Sigmoid colon (tissue), 7 donors: Measurements from ENCODE around the gene MED23. TPM values are rescaled to one million over a fixed set of nuclear protein-coding genes. Genes with fewer than 3 reads are reported as not detected.

Experiments
- DNase-seq: peaks from one replicate; pipeline ENCODE4 v3.0.0-alpha.2; 2019
- H3K27ac ChIP-seq, 4 donors: fragments of 200-600 bp; sonication (generic); one replicate each; pipeline ENCODE4 v1.5.1; 2016 to 2019; ENCODE audit warnings: mild to moderate bottlenecking in 1 of 4
- H3K27me3 ChIP-seq, 3 donors: fragments of 200-600 bp; sonication (generic); one replicate each; pipeline ENCODE4 v1.5.1; 2019; ENCODE audit warnings: mild to moderate bottlenecking in 1 of 3
- H3K36me3 ChIP-seq, 4 donors: fragments of 200-600 bp; sonication (generic); one replicate each; pipeline ENCODE4 v1.5.1; 2016 to 2019
- H3K4me1 ChIP-seq, 4 donors: fragments of 200-600 bp; sonication (generic); one replicate each; pipeline ENCODE4 v1.5.1; 2017 to 2019
- H3K4me3 ChIP-seq, 4 donors: fragments of 200-600 bp; sonication (generic); one replicate each; pipeline ENCODE4 v1.5.1; 2017 to 2019; ENCODE audit warnings: mild to moderate bottlenecking in 2 of 4, moderate library complexity in 1 of 4
- H3K9me3 ChIP-seq, 4 donors: fragments of 200-600 bp in 3 of 4; sonication (generic) in 3 of 4; one replicate each; pipeline versions ENCODE4 v1.5.1 to v1.6.1; 2013 to 2019
- EP300 ChIP-seq, 4 donors: sonication (generic); formaldehyde crosslinking; IDR thresholded peaks; one replicate each; pipeline ENCODE4 v1.6.1; 2017; ENCODE audit warnings: antibody characterized with exemption in 4 of 4
- POLR2A ChIP-seq, 2 donors: fragments of 450-650 bp; IDR thresholded peaks; one replicate each; pipeline ENCODE4 v1.6.1; 2016; ENCODE audit warnings: antibody characterized with exemption in 2 of 2, mild to moderate bottlenecking in 2 of 2, moderate library complexity in 2 of 2
- POLR2AphosphoS5 ChIP-seq, 4 donors: sonication (generic); formaldehyde crosslinking; IDR thresholded peaks; one replicate each; pipeline ENCODE4 v1.6.1; 2017; ENCODE audit warnings: antibody characterized with exemption in 4 of 4
- WGBS, 2 donors: extraction: QIAGEN DNeasy Blood & Tissue Kit; methylation state at CpG; one replicate each; pipeline ENCODE4 v1.1.7; 2013; 5-methylcytosine and 5-hydroxymethylcytosine counted together
- intact Hi-C: fragments of 100-400 bp; cut with DNase I; formaldehyde crosslinking; loops from one replicate; pipeline ENCODE4 v1.15.1; 2023
- polyA plus RNA-seq, 3 donors: library from polyadenylated mRNA; stranded (reverse); fragments of 200-250 nt; gene quantifications; one replicate each; pipeline ENCODE4 v1.2.3, GENCODE V29; 2013
- total RNA-seq, 4 donors: library from RNA; depleted of rRNA; stranded (reverse); fragments of >200 nt; gene quantifications; one replicate each; pipeline ENCODE4 v1.1.0, GENCODE V29; 2016
- TF ChIP-seq, protein P1 (sequence below), 4 experiments: fragments of 450-650 bp in 3 of 4; fragments of 200-600 bp in 1 of 4; IDR thresholded peaks; one replicate each; pipeline ENCODE4 v1.5.1; 2016 to 2019; ENCODE audit warnings: antibody characterized with exemption in 4 of 4, mild to moderate bottlenecking in 3 of 4, moderate library complexity in 2 of 4
- donor health status: healthy with polysubstance abuse.
- donor health status: Bipolar disorder and iron deficiency.
- donor health status: healthy.

The MED23 gene
- total and polyA plus RNA-seq, 7 donors = 5.3 to 29.6 (median 19.0) TPM

DNA sequence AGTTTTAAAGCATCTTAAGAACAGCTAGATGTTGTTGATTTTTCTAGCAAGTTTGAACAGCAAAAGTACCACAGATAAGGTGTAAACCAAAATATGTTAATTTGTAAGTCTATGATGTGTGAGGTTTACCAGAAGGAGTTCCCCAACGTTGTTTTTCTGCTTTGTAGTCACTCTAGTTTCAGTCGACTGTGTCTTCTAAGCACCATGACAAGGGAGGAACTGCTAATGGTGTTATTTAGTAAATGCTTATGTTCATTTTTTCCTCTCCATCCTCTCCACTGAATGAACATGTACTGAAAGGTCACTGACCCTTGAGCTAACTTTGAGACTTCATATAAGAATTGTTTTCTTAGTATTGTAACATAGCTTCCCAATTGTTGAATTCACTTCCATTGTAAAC lies 12.1 kb upstream of the MED23 start:
- no peak overlapping the region for H3K27ac ChIP-seq
- no peak overlapping the region for H3K4me3 ChIP-seq
- TF ChIP-seq POLR2AphosphoS5 (IDR thresholded peaks at IDR 0.05) = no peak
- no peak for TF ChIP-seq EP300 (IDR thresholded peaks at IDR 0.05)
- TF ChIP-seq POLR2A (IDR thresholded peaks at IDR 0.05) = no peak
- TF ChIP-seq, protein P1, sequence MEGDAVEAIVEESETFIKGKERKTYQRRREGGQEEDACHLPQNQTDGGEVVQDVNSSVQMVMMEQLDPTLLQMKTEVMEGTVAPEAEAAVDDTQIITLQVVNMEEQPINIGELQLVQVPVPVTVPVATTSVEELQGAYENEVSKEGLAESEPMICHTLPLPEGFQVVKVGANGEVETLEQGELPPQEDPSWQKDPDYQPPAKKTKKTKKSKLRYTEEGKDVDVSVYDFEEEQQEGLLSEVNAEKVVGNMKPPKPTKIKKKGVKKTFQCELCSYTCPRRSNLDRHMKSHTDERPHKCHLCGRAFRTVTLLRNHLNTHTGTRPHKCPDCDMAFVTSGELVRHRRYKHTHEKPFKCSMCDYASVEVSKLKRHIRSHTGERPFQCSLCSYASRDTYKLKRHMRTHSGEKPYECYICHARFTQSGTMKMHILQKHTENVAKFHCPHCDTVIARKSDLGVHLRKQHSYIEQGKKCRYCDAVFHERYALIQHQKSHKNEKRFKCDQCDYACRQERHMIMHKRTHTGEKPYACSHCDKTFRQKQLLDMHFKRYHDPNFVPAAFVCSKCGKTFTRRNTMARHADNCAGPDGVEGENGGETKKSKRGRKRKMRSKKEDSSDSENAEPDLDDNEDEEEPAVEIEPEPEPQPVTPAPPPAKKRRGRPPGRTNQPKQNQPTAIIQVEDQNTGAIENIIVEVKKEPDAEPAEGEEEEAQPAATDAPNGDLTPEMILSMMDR (IDR thresholded peaks at IDR 0.05) = no peak
- intact Hi-C loops = no loop called here
- H3K27me3 ChIP-seq = no peaks in the 10 kb centered on the region
- no peaks in the 10 kb centered on the region for H3K4me1 ChIP-seq
- DNase-seq = no peak
- H3K36me3 ChIP-seq = no peaks in the 10 kb centered on the region
- H3K9me3 ChIP-seq = no peaks in the 10 kb centered on the region
- 28 to 32% methylated on average over 2 of the region's 2 CpGs for WGBS, 2 donors

DNA sequence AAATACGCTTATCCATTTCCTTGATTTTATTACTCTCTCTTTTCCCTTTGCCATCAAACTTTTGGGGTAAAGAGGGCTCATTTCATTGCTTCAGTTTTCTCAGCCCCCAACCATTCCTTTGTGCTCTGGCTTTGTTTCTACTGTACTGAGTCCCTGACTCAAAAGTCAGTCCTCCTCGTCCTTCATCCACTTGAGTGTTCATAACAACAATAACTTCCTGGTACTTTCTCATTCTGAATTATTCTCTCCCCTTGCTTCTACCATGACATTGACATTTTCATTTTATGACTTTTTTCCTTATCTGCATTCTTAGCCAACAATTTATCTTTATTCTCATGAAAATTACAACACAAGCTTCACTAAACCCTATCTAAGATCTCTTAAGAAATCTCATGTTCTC lies 10.0 kb upstream of the MED23 start:
- Histone ChIP-seq H3K36me3 (no peaks in the 10 kb centered on the region), H3K4me3 (no peak overlapping the region), H3K27me3 (no peaks in the 10 kb centered on the region), H3K9me3 (no peaks in the 10 kb centered on the region), H3K27ac (no peak overlapping the region), H3K4me1 (no peaks in the 10 kb centered on the region)
- intact Hi-C loops = no loop called here
- WGBS, 2 donors = 15 to 63% methylated on average over 2 of the region's 2 CpGs
- DNase-seq = no peak
- TF ChIP-seq EP300 (IDR thresholded peaks at IDR 0.05) (no peak), POLR2AphosphoS5 (IDR thresholded peaks at IDR 0.05) (no peak), POLR2A (IDR thresholded peaks at IDR 0.05) (no peak)
- TF ChIP-seq, protein P1 (IDR thresholded peaks at IDR 0.05) = no peak

DNA sequence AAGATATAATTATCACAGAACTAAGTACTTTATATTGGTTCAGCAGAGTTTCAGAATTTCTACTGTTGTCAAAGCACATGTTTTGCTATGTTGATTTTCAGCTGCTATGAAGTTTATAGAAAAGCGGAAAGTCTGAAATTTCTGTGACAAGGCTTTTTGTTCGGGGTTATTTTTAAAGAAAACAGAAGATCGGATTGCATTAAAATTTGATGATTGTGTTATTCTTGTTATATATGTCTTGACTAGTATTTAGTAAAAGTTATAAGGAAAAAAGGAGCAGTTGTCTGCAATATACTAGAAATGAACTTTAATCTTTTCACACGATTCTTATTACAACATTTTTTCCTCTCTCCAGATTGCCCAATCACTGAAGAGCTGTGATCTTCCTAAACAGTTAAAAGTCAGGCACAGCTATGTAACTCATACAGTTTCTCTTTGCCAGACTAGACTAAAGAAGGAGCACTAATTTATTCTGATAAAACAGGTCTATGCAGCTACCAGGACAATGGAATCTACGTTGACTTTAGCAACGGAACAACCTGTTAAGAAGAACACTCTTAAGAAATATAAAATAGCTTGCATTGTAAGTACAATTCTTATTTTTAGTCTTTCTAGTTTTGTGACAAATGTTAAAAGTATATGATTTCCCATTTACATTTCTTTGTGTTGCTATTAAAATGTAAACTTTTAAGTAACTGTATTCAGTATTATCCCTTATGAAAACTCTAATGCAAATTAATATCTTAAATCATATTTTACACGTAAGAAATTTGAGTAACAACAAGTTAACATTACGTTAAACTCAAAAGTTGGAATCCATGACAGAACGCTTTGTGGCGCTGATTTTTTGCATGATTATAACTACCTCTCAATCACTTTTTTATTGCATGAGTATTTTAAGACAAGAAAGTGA lies 9.1 kb upstream of the MED23 start, which contains the start of gene ENPP3:
TSS of gene ENPP3 (plus strand) at position 423 of the 913 bp plus-strand sequence. CDS start at position 506, 83 bp downstream.
- H3K4me3 ChIP-seq = no peak within 1 kb of the TSS
- no peaks in the 10 kb centered on the region for H3K9me3 ChIP-seq
- no peaks in the 10 kb centered on the region for H3K4me1 ChIP-seq
- 17 to 70% methylated on average over 10 of the region's 10 CpGs for WGBS, 2 donors
- H3K27me3 ChIP-seq = no peaks in the 10 kb centered on the region
- no peak for DNase-seq
- intact Hi-C loops = no loop called here
- TF ChIP-seq POLR2A (IDR thresholded peaks at IDR 0.05) (peak in 1 of 2 donors; percentile 42), POLR2AphosphoS5 (IDR thresholded peaks at IDR 0.05) (peak in 1 of 4 donors; percentile 31)
- TF ChIP-seq, protein P1 (IDR thresholded peaks at IDR 0.05) = no peak
- no peak within 1 kb of the TSS for H3K27ac ChIP-seq
- H3K36me3 ChIP-seq = no peaks in the 10 kb centered on the region

DNA sequence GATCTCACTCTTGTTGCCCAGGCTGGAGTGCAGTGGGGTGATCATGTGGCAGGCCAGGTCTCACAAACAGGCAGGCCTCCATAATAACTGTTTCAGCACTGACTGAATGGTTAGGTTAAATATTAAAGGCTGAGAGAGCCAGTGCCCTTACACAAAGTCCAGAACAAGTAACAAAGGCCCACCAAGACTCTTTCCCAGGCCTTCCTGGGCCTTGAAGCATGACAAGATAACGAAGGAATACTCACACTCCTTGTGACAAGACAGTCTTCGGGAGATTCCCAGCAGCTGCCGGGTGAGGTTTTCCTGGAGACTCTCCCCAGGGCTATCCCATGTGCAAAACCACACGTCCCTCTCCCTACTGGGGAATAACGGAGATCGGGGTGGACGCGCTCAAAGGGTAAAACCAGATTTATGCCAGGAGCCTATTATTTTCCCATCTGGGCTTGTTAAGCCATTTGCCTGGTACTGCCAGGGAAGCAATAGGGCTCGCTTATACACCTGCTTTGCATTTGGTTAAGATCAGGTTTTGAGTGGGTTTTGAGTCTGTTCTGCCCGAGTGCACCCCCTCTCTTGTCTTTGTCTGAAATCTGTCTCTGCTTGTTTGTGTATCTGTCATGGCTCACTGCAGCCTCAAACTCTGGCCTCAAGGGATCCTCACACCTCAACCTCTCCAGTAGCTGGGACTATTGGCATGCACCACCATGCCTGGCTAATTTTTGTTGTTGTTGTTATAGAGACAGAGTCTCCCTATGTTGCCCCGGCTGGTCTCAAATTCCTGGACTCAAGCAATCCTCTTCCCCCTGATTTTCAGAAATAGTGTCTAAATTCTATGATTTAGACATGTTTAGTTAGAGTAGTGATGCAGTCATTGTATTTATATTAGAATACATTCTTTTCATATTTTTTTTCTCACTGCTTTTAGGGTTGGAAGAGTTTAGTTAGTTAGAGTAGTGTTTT lies 7.6 kb upstream of the MED23 start:
- 86 to 93% methylated on average over 11 of the region's 11 CpGs for WGBS, 2 donors
- DNase-seq = no peak
- intact Hi-C loops = no loop called here
- Histone ChIP-seq H3K4me1 (peaks cover 0 to 2% (median 0%) of the 10 kb centered on the region in 4 donors), H3K27ac (no peak overlapping the region), H3K4me3 (no peak overlapping the region), H3K9me3 (no peaks in the 10 kb centered on the region), H3K27me3 (no peaks in the 10 kb centered on the region), H3K36me3 (no peaks in the 10 kb centered on the region)
- no peak for TF ChIP-seq POLR2A (IDR thresholded peaks at IDR 0.05)
- TF ChIP-seq POLR2AphosphoS5 (IDR thresholded peaks at IDR 0.05) = no peak
- no peak for TF ChIP-seq EP300 (IDR thresholded peaks at IDR 0.05)
- TF ChIP-seq, protein P1 (IDR thresholded peaks at IDR 0.05) = no peak
